ENCODE measurements around the gene ERC1.

Gene ERC1

GRCh38 chr12:1434296-1434955 is 443.4 kb downstream of the ERC1 start:
- Histone ChIP-seq H3K9me3 (ENCODE audit: control insufficient read depth, low read length) (no peaks in the 10 kb centered on the region), H3K36me3 (ENCODE audit: control insufficient read depth, insufficient read depth, low read length) (no peaks in the 10 kb centered on the region), H3K4me1 (ENCODE audit: control insufficient read depth, insufficient read depth, low read length) (peaks cover 7% of the 10 kb centered on the region), H3K9ac (ENCODE audit: low read length) (no peak overlapping the region), H3K27me3 (ENCODE audit: control insufficient read depth, insufficient read depth, low read length) (no peaks in the 10 kb centered on the region), H3K4me3 (ENCODE audit: low read length) (no peak overlapping the region)

GRCh38 chr12:1435044-1435443 is 444.0 kb downstream of the ERC1 start:
- peaks cover 7% of the 10 kb centered on the region for H3K4me1 ChIP-seq (ENCODE audit: control insufficient read depth, insufficient read depth, low read length)
- no peaks in the 10 kb centered on the region for H3K36me3 ChIP-seq (ENCODE audit: control insufficient read depth, insufficient read depth, low read length)
- H3K9me3 ChIP-seq (ENCODE audit: control insufficient read depth, low read length) = no peaks in the 10 kb centered on the region
- H3K9ac ChIP-seq (ENCODE audit: low read length) = no peak overlapping the region
- no peaks in the 10 kb centered on the region for H3K27me3 ChIP-seq (ENCODE audit: control insufficient read depth, insufficient read depth, low read length)
- no peak overlapping the region for H3K4me3 ChIP-seq (ENCODE audit: low read length)

- Histone ChIP-seq H3K9ac (ENCODE audit: low read length) (no peak overlapping the region), H3K27me3 (ENCODE audit: control insufficient read depth, insufficient read depth, low read length) (no peaks in the 10 kb centered on the region), H3K4me3 (ENCODE audit: low read length) (no peak overlapping the region)
Measured at GRCh38 chr12:1435456-1435855, 444.4 kb downstream of the ERC1 start.

GRCh38 chr12:1436015-1436414 is 445.0 kb downstream of the ERC1 start:
- H3K27me3 ChIP-seq (ENCODE audit: control insufficient read depth, insufficient read depth, low read length) = no peaks in the 10 kb centered on the region
- no peak overlapping the region for H3K9ac ChIP-seq (ENCODE audit: low read length)
- H3K9me3 ChIP-seq (ENCODE audit: control insufficient read depth, low read length) = no peaks in the 10 kb centered on the region
- H3K36me3 ChIP-seq (ENCODE audit: control insufficient read depth, insufficient read depth, low read length) = no peaks in the 10 kb centered on the region
- peaks cover 7% of the 10 kb centered on the region for H3K4me1 ChIP-seq (ENCODE audit: control insufficient read depth, insufficient read depth, low read length)
- no peak overlapping the region for H3K4me3 ChIP-seq (ENCODE audit: low read length)

More at GRCh38 chr12:1435456-1435855, 444.4 kb downstream of the ERC1 start:
- no peaks in the 10 kb centered on the region for H3K9me3 ChIP-seq (ENCODE audit: control insufficient read depth, low read length)
- H3K36me3 ChIP-seq (ENCODE audit: control insufficient read depth, insufficient read depth, low read length) = no peaks in the 10 kb centered on the region
- peaks cover 7% of the 10 kb centered on the region for H3K4me1 ChIP-seq (ENCODE audit: control insufficient read depth, insufficient read depth, low read length)

GRCh38 chr12:1436981-1437380 is 446.0 kb downstream of the ERC1 start:
- H3K9ac ChIP-seq (ENCODE audit: low read length) = no peak overlapping the region
- no peaks in the 10 kb centered on the region for H3K27me3 ChIP-seq (ENCODE audit: control insufficient read depth, insufficient read depth, low read length)
- no peak overlapping the region for H3K4me3 ChIP-seq (ENCODE audit: low read length)
- H3K9me3 ChIP-seq (ENCODE audit: control insufficient read depth, low read length) = no peaks in the 10 kb centered on the region
- no peaks in the 10 kb centered on the region for H3K36me3 ChIP-seq (ENCODE audit: control insufficient read depth, insufficient read depth, low read length)
- H3K4me1 ChIP-seq (ENCODE audit: control insufficient read depth, insufficient read depth, low read length) = peaks cover 7% of the 10 kb centered on the region

GRCh38 chr12:1439201-1439600 is 448.2 kb downstream of the ERC1 start:
- Histone ChIP-seq H3K9me3 (ENCODE audit: control insufficient read depth, low read length) (no peaks in the 10 kb centered on the region), H3K9ac (ENCODE audit: low read length) (no peak overlapping the region), H3K27me3 (ENCODE audit: control insufficient read depth, insufficient read depth, low read length) (no peaks in the 10 kb centered on the region), H3K4me1 (ENCODE audit: control insufficient read depth, insufficient read depth, low read length) (peaks cover 7% of the 10 kb centered on the region), H3K36me3 (ENCODE audit: control insufficient read depth, insufficient read depth, low read length) (no peaks in the 10 kb centered on the region), H3K4me3 (ENCODE audit: low read length) (no peak overlapping the region)

GRCh38 chr12:1439687-1440086 is 448.7 kb downstream of the ERC1 start:
- no peak overlapping the region for H3K4me3 ChIP-seq (ENCODE audit: low read length)
- peaks cover 7% of the 10 kb centered on the region for H3K4me1 ChIP-seq (ENCODE audit: control insufficient read depth, insufficient read depth, low read length)
- no peaks in the 10 kb centered on the region for H3K36me3 ChIP-seq (ENCODE audit: control insufficient read depth, insufficient read depth, low read length)
- H3K9me3 ChIP-seq (ENCODE audit: control insufficient read depth, low read length) = no peaks in the 10 kb centered on the region
- no peak overlapping the region for H3K9ac ChIP-seq (ENCODE audit: low read length)
- no peaks in the 10 kb centered on the region for H3K27me3 ChIP-seq (ENCODE audit: control insufficient read depth, insufficient read depth, low read length)

- no peak overlapping the region for H3K9ac ChIP-seq (ENCODE audit: low read length)
- no peak overlapping the region for H3K4me3 ChIP-seq (ENCODE audit: low read length)
- no peaks in the 10 kb centered on the region for H3K4me1 ChIP-seq (ENCODE audit: control insufficient read depth, insufficient read depth, low read length)
- H3K36me3 ChIP-seq (ENCODE audit: control insufficient read depth, insufficient read depth, low read length) = no peaks in the 10 kb centered on the region
- H3K9me3 ChIP-seq (ENCODE audit: control insufficient read depth, low read length) = no peaks in the 10 kb centered on the region
- no peaks in the 10 kb centered on the region for H3K27me3 ChIP-seq (ENCODE audit: control insufficient read depth, insufficient read depth, low read length)
Measured at GRCh38 chr12:1443421-1444141, 452.6 kb downstream of the ERC1 start.

- Histone ChIP-seq H3K9ac (ENCODE audit: low read length) (no peak overlapping the region), H3K9me3 (ENCODE audit: control insufficient read depth, low read length) (no peaks in the 10 kb centered on the region), H3K36me3 (ENCODE audit: control insufficient read depth, insufficient read depth, low read length) (no peaks in the 10 kb centered on the region), H3K4me3 (ENCODE audit: low read length) (no peak overlapping the region), H3K27me3 (ENCODE audit: control insufficient read depth, insufficient read depth, low read length) (no peaks in the 10 kb centered on the region), H3K4me1 (ENCODE audit: control insufficient read depth, insufficient read depth, low read length) (no peaks in the 10 kb centered on the region)
Measured at GRCh38 chr12:1444142-1444516, 453.1 kb downstream of the ERC1 start.

GRCh38 chr12:1445807-1446206 is 454.8 kb downstream of the ERC1 start:
- no peaks in the 10 kb centered on the region for H3K9me3 ChIP-seq (ENCODE audit: control insufficient read depth, low read length)
- H3K36me3 ChIP-seq (ENCODE audit: control insufficient read depth, insufficient read depth, low read length) = no peaks in the 10 kb centered on the region
- H3K4me3 ChIP-seq (ENCODE audit: low read length) = no peak overlapping the region
- H3K27me3 ChIP-seq (ENCODE audit: control insufficient read depth, insufficient read depth, low read length) = no peaks in the 10 kb centered on the region
- no peak overlapping the region for H3K9ac ChIP-seq (ENCODE audit: low read length)
- H3K4me1 ChIP-seq (ENCODE audit: control insufficient read depth, insufficient read depth, low read length) = no peaks in the 10 kb centered on the region

GRCh38 chr12:1448336-1448735 is 457.3 kb downstream of the ERC1 start:
- no peak overlapping the region for H3K9ac ChIP-seq (ENCODE audit: low read length)
- no peak overlapping the region for H3K4me3 ChIP-seq (ENCODE audit: low read length)
- no peaks in the 10 kb centered on the region for H3K4me1 ChIP-seq (ENCODE audit: control insufficient read depth, insufficient read depth, low read length)
- H3K9me3 ChIP-seq (ENCODE audit: control insufficient read depth, low read length) = no peaks in the 10 kb centered on the region
- H3K36me3 ChIP-seq (ENCODE audit: control insufficient read depth, insufficient read depth, low read length) = no peaks in the 10 kb centered on the region
- no peaks in the 10 kb centered on the region for H3K27me3 ChIP-seq (ENCODE audit: control insufficient read depth, insufficient read depth, low read length)

GRCh38 chr12:1453810-1454209 is 462.8 kb downstream of the ERC1 start:
- Histone ChIP-seq H3K4me3 (ENCODE audit: low read length) (no peak overlapping the region), H3K4me1 (ENCODE audit: control insufficient read depth, insufficient read depth, low read length) (no peaks in the 10 kb centered on the region), H3K27me3 (ENCODE audit: control insufficient read depth, insufficient read depth, low read length) (no peaks in the 10 kb centered on the region), H3K9me3 (ENCODE audit: control insufficient read depth, low read length) (no peaks in the 10 kb centered on the region), H3K36me3 (ENCODE audit: control insufficient read depth, insufficient read depth, low read length) (no peaks in the 10 kb centered on the region), H3K9ac (ENCODE audit: low read length) (no peak overlapping the region)
